UCSD-AML1 (cell line): Measurements from ENCODE around the gene ISLR.

Experiments used
- DNase-seq: peaks from one replicate; lab custom pipeline; 2025; ENCODE audit not compliant: unreplicated experiment; lab: John Stamatoyannopoulos, UW

The ISLR gene

DNA sequence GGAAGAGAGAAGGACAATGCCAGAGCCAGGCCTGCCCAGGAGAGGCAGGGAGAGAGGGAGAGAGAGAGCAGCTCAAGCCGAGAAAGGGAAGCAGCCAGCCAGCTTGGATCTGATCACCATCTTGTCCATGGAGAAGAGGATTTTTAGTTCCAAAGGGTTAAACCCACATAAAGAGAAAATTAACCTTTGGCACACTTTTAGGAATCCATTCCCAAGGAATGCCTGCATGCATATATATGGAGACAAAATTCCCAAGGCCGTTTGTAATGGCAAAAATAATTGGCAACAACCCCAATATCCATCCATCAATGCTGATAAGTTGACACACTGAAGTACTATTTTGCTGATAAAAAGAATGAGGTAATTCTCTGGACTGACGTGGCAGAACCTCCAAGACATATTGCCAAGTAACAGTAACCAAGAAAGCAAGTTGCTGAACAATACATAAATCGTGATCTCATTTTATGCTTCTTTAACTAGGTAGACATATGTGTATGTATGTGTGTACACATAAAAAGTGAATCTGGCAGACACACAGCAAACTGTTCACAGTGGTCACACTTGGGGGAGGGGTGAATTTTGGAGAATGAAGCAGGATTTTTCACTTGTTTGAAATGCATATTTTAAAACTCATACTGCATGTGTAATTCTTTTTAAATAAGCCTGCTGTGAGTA lies 36.6 kb downstream of the ISLR start:
- no peak for DNase-seq

DNA sequence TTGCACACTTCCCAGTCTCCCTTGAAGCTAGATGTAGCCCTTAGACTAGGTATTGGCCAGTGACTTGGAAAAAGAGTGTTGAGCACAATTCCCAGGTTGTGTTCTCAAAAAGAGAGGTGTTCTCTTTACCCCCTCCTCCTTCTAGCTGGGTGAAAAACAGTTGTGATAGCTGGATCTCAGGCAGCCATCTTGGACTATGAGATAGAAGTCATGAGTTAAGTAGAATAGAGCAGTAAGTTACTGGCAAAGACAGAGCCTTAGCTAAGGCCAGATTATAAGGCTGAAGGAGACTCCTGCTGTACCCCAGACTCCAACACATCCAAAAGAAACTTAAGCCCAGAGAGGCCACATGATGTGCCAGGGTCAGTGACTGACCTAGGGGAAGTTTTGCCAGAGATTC lies 37.2 kb downstream of the ISLR start:
- DNase-seq, result no peak

DNA sequence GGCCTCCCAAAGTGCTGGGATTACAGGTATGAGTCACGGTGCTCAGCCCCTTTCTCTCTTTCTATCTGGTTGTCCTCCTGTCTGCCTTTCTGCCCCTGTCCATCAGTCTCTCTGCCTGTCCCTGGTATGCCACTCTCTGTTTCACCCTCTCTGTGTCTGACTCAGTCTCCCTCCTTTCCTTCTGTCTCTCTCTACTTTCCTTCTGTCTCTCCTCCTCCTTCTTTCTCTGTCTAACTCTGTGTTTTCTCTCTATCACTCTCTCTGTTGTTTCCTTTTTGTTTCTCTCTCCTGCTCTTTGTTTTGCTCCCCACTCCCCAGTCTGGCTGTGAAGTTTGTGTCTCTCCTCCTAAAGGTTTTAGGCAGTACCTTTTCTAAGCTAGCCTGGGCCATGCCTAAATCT lies 38.1 kb downstream of the ISLR start:
- no peak for DNase-seq

DNA sequence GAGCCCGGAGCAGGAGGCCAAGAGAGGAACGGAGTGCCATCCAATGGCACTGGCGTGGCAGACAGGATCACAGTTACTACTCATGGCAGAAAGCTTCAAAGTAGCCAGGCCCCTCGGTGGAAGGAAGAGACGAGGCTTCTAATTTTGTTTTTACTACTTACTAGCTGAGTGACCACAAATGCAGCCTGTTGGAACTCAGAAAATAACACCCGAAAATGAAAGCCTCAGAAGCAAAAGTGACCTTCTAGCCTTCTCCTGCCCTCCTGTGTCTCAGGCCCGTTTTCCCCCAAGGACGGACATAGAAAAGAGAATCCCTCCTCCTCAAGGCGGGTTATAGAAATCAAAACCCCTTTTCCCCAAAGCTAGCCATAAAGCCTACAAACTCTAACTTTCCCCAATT lies 39.0 kb downstream of the ISLR start:
- no peak for DNase-seq

DNA sequence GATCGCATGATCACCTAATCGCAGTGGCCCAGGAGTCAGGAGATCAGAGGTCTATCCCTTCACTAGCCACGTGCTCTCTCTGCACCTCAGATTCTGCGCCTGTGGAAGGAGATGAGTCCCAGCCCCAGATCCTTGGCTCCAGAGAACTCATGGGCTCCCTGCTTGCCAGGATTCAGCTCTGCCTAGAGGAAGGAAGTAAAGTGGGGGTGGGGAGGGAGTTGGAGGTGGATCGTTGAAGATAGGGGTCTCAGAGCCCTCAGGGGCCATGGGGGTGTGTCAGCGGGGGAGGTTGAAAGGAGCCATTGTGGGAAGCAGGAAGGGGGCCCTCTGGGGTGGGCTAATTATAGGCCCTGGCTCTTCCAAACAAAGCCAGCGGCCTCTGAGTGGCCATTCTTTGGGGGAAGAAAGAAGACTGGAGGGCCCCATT lies 40.4 kb downstream of the ISLR start:
- DNase-seq, result no peak

DNA sequence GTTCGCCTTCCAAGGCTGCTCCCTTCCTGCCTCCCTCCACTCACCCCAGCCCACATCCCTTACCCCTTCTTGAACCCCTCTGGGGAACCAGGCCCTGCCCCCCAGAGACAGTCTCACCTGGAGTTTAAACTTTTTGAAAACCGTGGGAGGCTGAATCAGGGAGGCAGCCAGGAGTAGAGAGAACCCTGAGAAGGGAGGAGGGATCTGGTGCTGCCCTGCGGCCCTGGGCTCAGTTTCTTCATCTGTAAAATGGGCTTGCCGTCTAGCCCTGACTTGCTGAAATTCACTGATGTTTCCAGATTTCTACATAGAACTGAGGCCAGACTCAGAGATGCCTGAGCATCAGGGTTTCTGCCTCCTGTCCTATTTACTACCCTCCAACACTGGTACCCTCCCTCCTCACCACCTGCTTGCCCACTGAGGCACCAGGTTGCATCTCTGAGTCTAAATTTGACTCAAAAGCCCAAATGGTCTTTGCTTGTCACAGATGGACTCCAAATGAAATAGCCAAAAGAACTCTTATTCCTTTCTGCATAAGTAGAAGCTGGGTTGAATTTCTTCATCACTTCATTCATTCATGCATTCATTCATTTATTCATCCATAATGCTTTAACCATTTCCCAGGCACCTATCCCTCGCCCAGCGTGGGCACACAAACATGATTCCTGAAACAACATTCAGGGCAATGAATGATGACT lies 41.0 kb downstream of the ISLR start:
- DNase-seq, result no peak

DNA sequence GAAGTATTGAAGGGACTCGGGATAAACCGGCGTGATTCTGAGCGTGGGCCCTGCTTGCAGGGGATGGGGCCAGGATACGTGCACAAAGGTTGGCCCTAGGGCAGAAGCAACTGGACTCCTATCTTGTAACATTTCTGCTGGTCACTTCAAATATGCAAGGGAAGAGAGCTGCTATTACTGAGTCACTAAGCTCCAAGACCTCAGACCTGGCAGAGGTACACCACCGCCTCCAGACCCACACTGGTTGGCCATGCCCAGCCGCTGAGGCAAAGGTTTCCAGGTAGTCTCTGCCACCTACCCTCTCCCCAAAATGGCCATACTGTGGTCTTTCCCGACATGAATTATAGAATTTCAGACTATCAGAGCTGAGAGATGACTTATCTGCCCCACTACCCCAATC lies 42.4 kb downstream of the ISLR start:
- DNase-seq, result no peak

DNA sequence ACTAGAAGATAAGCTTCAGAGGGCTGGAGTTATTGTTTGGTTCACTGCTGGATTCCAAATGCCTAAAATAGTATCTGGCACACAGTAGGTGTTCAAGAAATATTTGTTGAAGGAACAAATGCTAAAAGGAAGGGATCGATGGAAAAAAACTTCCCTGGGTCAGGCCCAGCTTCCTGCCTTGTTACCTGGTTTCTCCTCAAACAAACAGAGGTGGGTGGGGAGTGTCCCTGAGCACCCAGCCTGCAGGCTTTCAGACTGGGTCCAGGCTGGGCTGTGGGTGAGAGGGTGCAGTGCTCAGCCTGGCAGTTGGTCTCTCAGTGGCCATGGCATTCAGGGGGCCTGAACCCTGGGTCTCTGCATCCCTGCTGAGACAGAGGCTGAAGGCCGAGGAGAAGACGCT lies 43.4 kb downstream of the ISLR start:
- DNase-seq, result no peak

DNA sequence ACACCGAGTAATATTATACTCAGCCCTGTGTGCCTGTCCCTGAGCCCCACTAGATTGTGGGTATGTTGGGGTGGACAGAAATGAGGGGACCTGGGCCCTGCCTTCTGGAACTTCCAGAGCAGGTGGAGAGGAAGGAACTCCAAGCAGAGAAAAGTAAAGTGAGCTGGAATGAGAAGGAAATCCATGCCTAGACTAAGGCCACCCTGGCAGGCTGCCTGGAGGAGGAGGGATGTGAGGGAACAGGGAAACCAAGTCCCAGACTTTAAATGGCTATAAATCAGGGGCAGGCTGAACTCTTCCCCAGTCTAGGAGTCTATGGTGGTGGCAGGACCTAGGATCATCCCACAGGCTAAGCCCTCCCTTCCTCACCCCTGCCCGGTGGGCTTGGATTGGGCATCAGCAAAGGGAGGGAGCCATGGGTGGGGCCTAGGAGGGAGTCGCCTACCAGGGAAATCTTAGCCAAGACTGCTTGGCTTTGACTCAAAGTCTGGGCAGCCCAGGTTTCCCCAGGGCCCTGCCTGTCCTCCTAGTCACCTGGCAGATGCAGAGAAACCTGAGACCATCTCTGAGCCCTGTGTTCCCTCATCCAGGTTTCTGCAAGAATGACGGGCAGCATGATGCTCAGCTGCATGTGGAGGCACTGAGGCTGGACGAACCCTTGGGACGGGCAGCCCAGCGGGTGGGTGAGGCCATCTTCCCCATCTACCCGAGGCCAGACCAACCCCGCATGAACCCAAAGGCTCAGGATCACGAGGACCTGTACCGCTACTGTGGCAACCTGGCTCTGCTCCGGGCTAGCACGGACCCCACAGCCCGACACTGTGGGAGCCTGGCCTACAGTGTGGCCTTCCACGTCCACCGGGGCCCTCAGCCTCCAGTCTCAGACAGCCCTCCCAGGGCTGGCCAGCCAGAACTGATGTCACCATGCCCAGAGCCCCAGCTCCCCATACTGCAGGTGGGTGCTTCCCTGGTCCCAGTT lies 44.7 kb downstream of the ISLR start:
- no peak for DNase-seq

DNA sequence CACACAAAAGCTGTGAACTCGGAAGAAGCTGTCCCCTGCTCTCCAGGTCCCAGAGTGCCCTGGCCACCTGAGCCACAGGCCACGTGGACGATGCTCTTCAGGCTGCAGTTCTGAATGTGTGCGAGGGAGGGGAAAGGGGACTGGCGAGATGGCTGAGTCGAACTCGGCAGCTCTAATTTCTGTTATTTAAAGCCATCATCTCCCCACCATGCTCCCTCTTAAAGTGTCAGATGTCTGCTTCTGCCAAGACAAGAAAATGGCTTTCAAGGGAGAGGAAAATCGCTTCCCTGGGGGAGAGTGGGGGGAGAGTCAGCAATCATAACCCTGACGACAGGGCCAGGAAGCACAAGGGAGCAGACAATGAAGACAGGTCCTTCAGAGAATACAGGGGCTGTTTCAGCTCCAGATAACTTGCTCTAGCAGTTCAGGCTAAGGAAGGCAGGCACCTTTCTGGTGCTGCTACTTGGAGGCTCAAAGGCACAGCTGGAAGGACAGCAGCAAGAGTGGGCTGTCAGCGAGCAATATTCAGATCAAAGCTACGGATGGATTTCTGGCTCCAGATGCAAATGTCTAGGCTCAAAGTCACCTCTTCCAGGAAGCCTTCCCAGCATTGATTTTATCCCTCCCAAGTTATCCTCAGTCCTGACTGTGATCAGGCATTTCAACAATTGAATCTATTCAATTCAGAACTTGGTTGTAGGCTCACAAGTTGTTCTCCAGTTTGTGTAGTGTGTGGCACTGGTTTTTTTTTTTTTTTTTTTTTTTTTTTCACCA lies 47.2 kb downstream of the ISLR start:
- DNase-seq, result no peak

DNA sequence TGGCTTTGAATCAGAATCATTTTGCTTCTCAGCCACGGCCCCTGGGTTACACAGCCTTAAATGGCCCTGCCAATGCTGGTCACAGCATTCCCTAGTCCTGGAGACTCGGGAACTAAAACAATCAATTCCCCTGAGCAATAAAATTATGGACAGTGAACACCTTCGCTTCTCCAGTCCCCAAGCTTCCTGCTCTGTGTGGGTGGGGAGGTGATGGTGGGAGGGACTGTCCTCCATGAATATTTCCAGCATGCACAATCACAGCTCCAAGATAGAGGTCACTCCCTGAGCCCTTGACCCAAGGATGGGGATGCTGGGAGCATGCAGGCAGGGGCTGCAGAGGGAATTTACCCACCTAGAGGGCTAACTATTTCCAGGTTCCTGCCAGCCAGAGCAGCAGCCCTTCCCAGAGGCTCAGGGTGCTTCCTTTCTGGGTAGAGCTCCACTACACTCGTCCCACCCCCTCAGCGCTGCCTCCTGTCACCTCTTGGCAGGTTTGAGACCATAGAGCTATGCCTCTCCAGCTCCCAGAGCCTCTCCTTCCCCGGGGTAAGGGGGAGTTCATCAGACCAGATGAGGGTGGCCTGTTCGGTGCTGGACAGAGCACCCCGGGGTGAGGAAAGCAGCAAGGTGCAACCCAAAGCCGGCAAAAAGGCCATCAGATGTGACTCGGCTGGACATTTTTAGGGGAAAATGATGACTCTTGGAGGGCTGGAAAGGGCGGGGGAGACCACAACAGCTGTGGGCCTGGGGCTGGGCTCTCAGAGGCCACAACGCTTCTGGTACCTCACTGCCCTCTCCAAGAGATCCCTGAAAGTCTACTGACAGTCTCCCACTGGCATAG lies 48.1 kb downstream of the ISLR start:
- DNase-seq, result no peak

DNA sequence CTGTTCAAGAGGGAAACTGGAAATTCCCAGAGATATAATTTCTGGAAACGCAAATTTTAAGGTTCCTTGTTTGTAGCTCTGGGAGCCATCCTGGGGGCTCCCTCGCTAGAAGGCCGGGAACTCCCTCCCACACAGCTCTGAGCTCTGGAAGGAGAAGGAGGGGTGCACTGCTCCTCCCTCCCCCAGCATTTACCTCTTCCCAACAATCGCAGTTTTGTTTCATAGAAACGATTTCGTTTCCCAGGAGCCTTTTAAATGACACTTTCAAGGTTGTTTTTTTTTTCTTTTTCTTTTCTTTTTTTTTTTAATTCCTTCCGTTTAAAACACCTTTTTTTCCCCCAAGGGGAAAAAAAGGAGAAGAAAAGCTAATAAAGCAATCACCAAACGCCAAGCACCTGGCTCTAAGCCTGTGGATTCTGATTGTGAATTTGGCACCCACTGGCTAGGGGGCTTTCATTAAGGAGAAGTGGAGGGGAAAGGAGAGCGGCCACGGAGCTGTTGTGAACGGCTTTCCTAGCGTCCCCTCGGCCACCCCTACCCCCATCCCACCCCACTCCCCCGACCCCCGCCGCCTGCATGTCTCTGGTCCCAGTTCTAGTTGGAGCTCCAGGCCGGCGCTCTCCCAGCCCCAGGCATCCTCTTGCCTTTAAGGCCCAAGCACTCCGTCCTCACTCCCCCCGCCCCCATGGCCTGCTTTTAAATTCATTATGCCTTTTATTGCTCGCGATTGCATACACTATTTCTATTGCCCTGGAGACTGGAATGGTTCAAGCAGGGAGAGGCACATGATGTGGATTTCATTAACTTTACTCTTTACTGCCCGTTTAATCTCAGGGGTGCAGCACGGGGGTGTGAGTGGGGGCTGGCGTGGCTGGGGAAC lies 49.0 kb downstream of the ISLR start:
- no peak for DNase-seq

DNA sequence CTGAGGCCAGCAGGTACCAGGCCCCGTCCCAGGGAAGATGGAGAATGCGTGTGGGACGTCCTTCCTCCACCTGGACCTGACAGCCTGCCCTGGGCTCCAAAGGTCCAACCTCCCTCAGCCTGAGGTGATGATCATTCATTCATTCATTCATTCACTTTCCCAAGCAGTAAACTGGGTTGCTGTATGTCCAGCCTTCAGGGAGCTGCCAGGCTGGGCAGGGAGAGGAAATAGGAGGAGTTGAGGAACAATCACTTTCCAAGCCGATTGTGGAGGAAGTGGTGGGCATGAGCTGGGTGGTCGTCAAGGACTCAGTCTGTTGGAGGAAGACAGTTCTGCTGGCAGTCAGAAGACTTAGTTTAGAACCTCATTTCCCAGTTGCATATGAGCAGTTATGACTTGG lies 52.4 kb downstream of the ISLR start:
- no peak for DNase-seq
